GM12864 (cell line): ENCODE data around the gene ATL3.
A peak's percentile ranks its signal among the peaks of the same experiment; 100 is the strongest.
"Not testable (repeated sequence)": the region's sequence is repeated elsewhere in the genome, so short reads cannot be mapped to it uniquely, and the experiment has no call there.

ENCODE experiments used
- DNase-seq: peaks from one replicate; pipeline ENCODE4 v3.0.0-alpha.2; 2011; ENCODE audit warnings: low read depth
- H3K4me3 ChIP-seq: 2 replicates; pipeline ENCODE4 v1.5.1; 2011; ENCODE audit warnings: mild to moderate bottlenecking, low read depth, low read length, control low read depth
- TF ChIP-seq, protein P1 (sequence below): IDR thresholded peaks from 2 replicates; pipeline ENCODE4 v1.5.1; 2011; ENCODE audit warnings: low read depth, mild to moderate bottlenecking, moderate library complexity, low read length, control low read depth, inconsistent platforms; ENCODE audit errors: missing control alignments

ATL3 gene

DNA sequence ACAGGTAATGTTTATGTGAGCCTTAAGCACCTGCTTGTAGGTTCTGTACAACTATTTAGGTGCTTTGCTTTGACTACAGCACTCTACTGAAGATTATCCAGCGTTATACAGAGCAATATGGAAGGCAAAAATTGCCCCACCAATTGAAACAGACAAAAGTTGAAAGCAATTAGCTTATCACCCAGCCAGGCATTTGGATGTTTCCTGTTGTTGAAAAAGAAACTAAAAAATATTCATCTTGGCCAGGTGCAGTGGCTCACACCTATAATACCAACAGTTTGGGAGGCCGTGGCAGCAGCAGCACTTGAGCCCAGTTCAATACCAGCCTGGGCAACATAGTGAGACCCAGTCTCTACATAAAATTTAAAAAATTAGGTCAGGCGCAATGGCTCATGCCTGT is 18.5 kb downstream of the ATL3 start:
- TF ChIP-seq, protein P1, sequence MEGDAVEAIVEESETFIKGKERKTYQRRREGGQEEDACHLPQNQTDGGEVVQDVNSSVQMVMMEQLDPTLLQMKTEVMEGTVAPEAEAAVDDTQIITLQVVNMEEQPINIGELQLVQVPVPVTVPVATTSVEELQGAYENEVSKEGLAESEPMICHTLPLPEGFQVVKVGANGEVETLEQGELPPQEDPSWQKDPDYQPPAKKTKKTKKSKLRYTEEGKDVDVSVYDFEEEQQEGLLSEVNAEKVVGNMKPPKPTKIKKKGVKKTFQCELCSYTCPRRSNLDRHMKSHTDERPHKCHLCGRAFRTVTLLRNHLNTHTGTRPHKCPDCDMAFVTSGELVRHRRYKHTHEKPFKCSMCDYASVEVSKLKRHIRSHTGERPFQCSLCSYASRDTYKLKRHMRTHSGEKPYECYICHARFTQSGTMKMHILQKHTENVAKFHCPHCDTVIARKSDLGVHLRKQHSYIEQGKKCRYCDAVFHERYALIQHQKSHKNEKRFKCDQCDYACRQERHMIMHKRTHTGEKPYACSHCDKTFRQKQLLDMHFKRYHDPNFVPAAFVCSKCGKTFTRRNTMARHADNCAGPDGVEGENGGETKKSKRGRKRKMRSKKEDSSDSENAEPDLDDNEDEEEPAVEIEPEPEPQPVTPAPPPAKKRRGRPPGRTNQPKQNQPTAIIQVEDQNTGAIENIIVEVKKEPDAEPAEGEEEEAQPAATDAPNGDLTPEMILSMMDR: no peak
- DNase-seq: no peak
- H3K4me3 ChIP-seq: no peak overlapping the region

DNA sequence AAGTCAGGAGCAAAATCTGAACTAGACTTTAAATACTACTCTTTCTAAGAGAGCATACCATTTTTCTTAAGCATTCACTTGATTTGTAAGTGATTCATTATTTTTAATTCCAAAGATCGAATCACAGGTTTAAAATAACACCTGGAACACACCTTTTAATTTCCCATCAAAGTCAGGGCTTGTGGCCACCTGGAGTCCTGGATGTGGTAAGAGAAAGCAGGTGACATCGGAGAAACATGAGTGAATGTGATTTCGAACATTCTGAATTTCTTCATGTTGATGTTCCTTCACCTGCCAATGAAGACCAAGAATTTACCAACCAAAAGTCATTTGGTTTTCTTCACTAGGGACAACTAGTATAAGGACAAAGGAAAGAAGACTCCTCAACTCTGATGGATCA is 28.0 kb downstream of the ATL3 start:
- TF ChIP-seq, protein P1: no peak
- H3K4me3 ChIP-seq: no peak overlapping the region
- DNase-seq: no peak

- no peak overlapping the region for H3K4me3 ChIP-seq
- TF ChIP-seq, protein P1: no peak
- no peak for DNase-seq
Measured at GRCh38 chr11:63641727-63642126, 29.4 kb downstream of the ATL3 start.

DNA sequence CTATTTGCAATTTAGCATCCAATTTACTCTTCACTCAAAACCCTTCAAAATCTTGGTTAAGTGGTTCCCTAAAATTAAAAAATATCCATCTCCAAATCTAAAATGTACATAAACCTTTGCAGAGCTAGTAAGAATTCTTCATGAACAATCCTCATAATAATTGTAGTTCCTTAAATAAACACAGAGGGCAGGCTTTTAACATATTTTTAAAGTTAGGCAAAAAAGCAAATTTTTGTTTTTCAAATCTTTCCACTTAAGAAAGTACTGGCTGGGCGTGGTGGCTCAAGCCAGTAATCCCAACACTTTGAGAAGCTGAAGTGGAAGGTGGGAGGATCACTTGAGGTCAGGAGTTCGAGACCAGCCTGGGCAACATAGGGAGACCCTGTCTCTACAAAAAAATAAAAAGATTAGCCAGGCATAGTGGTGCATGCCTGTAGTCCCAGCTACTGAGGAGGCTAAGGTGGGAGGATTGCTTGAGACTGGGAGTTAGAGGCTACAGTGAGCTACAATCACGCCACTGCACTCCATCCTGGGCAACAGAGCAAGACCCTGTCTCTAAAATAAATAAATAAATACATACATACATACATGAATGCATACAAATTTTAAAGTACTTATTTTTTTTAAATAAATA is 31.9 kb downstream of the ATL3 start:
- no peak overlapping the region for H3K4me3 ChIP-seq
- DNase-seq: no peak
- TF ChIP-seq, protein P1: peak; percentile 19

DNA sequence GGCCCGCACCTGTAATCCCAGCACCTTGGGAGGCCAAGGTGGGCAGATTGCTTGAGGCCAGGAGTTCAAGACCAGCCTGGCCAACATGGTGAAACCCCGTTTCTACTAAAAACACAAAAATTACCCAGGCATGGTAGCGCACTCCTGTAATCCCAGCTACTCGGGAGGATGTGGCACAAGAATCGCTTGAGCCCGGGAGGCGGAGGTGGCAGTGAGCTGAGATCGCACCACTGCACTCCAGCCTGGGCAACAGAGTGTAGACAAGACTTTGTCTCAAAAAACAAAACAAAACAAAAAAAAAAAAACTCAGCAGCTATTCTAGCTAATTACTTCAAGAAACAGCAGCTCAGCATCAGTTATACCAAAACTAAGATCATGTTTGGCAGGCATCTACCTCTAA is 32.7 kb downstream of the ATL3 start:
- not testable (repeated sequence) for H3K4me3 ChIP-seq, DNase-seq

- peak; percentile 30 for DNase-seq
- TF ChIP-seq, protein P1: peak; percentile 80
- no peak overlapping the region for H3K4me3 ChIP-seq
Measured at GRCh38 chr11:63635762-63636465, 35.3 kb downstream of the ATL3 start.

DNA sequence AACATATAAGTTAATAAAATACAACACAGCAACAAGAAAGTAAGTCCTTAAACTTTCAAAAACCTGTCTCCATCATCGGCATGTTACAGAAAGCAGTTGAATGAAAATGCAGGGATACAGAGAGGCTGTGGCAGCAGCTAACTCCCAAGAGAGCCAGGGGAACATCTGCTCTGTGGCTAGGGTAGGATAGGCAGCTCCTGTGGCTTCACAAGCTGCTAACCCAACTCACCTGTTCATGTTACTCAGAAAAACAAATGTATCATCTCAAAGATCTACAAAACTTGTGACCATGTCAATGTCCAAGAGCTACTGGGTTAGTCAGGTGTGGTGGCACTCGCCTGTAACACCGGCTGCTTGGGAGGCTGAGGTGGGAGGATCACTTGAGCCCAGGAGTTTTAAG is 41.8 kb downstream of the ATL3 start:
- H3K4me3 ChIP-seq: no peak overlapping the region
- TF ChIP-seq, protein P1: no peak
- no peak for DNase-seq
